Right atrium auricular region (tissue), 2 donors: ENCODE results near the gene SNX7. TPM values are rescaled to one million over a fixed set of nuclear protein-coding genes. Genes with fewer than 3 reads are reported as not detected.

Experiments used
- DNase-seq: peaks from one replicate; pipeline ENCODE4 v3.0.0-alpha.2; 2019; ENCODE audit warnings: low spot score
- H3K27ac ChIP-seq, 2 donors: fragments of 200-600 bp; sonication (generic); 1 replicate in 1 of 2; 2 replicates in 1 of 2; pipeline ENCODE4 v1.5.1; 2016 to 2019
- H3K27me3 ChIP-seq, 2 donors: fragments of 200-600 bp; sonication (generic); one replicate each; pipeline versions ENCODE4 v1.5.1 to v1.6.0; 2017 to 2019
- H3K36me3 ChIP-seq: fragments of 200-600 bp; sonication (generic); one replicate; pipeline ENCODE4 v1.5.1; 2016
- H3K4me1 ChIP-seq, 2 donors: fragments of 200-600 bp; sonication (generic); one replicate each; pipeline versions ENCODE4 v1.5.1 to v1.6.0; 2017 to 2019
- H3K4me3 ChIP-seq, 2 donors: fragments of 200-600 bp; sonication (generic); 1 replicate in 1 of 2; 2 replicates in 1 of 2; pipeline ENCODE4 v1.5.1; 2017 to 2019; ENCODE audit warnings: mild to moderate bottlenecking in 1 of 2, moderate library complexity in 1 of 2
- H3K9me3 ChIP-seq, 2 donors: fragments of 200-600 bp; sonication (generic); one replicate each; pipeline ENCODE4 v1.5.1; 2019
- CTCF ChIP-seq, 2 donors: fragments of 200-600 bp; sonication (generic); IDR thresholded peaks; one replicate each; pipeline ENCODE4 v1.5.1; 2019; ENCODE audit warnings: antibody characterized with exemption in 2 of 2
- total RNA-seq, 2 donors: library from RNA; depleted of rRNA; stranded (reverse); fragments of >200 nt; gene quantifications; one replicate each; pipeline ENCODE4 v1.1.0, GENCODE V29; 2016

Gene SNX7
- total RNA-seq, 2 donors from 2014 or later: 17.7 to 25.0 TPM

DNA sequence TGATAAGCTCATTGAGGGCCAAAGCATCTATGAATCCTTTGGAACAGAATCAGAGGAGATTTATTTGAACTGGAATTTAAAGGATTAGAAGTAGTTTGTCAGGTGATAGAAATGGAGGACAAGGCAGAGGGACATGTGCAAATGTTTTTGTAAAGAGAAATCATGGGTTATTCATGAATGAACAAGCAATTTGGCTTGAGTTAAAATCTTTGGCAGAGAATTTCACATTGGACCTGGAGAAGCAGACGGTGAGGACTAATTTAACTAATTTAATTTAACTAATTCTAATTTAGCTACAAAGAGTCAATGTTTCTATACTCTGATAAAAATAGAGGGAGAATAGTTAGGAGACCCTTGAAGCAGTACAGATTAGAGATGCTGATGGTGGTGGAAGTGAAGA lies 36.3 kb downstream of the SNX7 start:
- H3K4me3 ChIP-seq: no peak overlapping the region
- no peaks in the 10 kb centered on the region for H3K36me3 ChIP-seq
- no peak for DNase-seq
- TF ChIP-seq CTCF (IDR thresholded peaks at IDR 0.05): no peak
- no peaks in the 10 kb centered on the region for H3K27me3 ChIP-seq
- no peaks in the 10 kb centered on the region for H3K9me3 ChIP-seq
- H3K27ac ChIP-seq: no peak overlapping the region
- peaks cover 0 to 7% of the 10 kb centered on the region in 2 donors for H3K4me1 ChIP-seq

DNA sequence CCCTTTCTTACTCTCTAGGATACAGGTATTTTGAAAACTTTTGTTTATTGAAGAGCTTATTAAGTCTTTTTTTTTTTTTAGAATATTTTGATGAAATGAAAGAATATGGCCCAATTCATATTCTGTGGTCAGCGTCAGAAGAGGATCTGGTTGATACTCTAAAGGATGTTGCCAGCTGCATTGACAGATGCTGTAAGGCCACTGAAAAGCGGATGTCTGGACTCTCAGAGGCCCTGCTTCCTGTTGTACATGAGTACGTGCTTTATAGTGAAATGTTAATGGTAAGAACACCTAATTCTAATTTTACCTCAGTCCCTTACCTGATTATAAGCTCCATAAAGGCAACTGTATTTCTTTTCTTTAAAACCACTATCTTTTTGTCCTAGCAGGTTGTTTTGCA lies 37.1 kb downstream of the SNX7 start:
- no peak for DNase-seq
- Histone ChIP-seq H3K36me3 (no peaks in the 10 kb centered on the region), H3K27me3 (no peaks in the 10 kb centered on the region), H3K9me3 (no peaks in the 10 kb centered on the region), H3K27ac (no peak overlapping the region), H3K4me1 (no peaks in the 10 kb centered on the region), H3K4me3 (no peak overlapping the region)
- TF ChIP-seq CTCF (IDR thresholded peaks at IDR 0.05): no peak

GRCh38 chr1:98700228-98700627 lies 38.7 kb downstream of the SNX7 start:
- no peak for TF ChIP-seq CTCF (IDR thresholded peaks at IDR 0.05)
- H3K27me3 ChIP-seq: no peaks in the 10 kb centered on the region
- no peaks in the 10 kb centered on the region for H3K36me3 ChIP-seq
- H3K4me1 ChIP-seq: no peaks in the 10 kb centered on the region
- no peak overlapping the region for H3K4me3 ChIP-seq
- no peak for DNase-seq
- no peak overlapping the region for H3K27ac ChIP-seq
- no peaks in the 10 kb centered on the region for H3K9me3 ChIP-seq

GRCh38 chr1:98702976-98703375 lies 41.5 kb downstream of the SNX7 start:
- H3K27me3 ChIP-seq: no peaks in the 10 kb centered on the region
- no peak for DNase-seq
- H3K27ac ChIP-seq: no peak overlapping the region
- H3K36me3 ChIP-seq: no peaks in the 10 kb centered on the region
- no peaks in the 10 kb centered on the region for H3K4me1 ChIP-seq
- TF ChIP-seq CTCF (IDR thresholded peaks at IDR 0.05): no peak
- H3K9me3 ChIP-seq: no peaks in the 10 kb centered on the region
- no peak overlapping the region for H3K4me3 ChIP-seq

- no peaks in the 10 kb centered on the region for H3K27me3 ChIP-seq
- no peaks in the 10 kb centered on the region for H3K9me3 ChIP-seq
- no peak for TF ChIP-seq CTCF (IDR thresholded peaks at IDR 0.05)
- H3K27ac ChIP-seq: no peak overlapping the region
- no peaks in the 10 kb centered on the region for H3K4me1 ChIP-seq
- no peaks in the 10 kb centered on the region for H3K36me3 ChIP-seq
- no peak for DNase-seq
- no peak overlapping the region for H3K4me3 ChIP-seq
Observed at GRCh38 chr1:98704474-98704873, 43.0 kb downstream of the SNX7 start.

DNA sequence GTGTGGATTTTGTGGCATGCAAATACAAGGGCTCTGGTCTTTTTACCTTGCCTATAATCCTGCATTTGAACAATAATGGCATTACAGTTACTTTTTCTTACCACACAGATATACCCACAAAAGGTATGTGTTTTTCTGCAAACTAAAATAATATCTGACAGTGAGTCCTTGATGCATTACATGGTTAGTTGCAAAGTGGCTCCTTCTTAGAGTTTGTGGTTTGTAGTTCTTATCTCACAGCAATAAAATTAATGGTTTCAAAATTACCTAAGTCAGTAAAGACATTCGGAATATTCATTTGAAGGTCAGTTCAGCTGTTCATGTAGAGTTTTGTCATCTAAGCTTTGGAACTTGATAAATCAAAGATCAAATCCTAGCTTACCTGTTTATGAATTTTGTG lies 43.5 kb downstream of the SNX7 start:
- no peak for TF ChIP-seq CTCF (IDR thresholded peaks at IDR 0.05)
- Histone ChIP-seq H3K36me3 (peaks cover 4% of the 10 kb centered on the region), H3K27me3 (no peaks in the 10 kb centered on the region), H3K27ac (no peak overlapping the region), H3K4me3 (no peak overlapping the region), H3K4me1 (no peaks in the 10 kb centered on the region), H3K9me3 (no peaks in the 10 kb centered on the region)
- DNase-seq: no peak
